ENCODE data around the gene ZNF644. TPM values are rescaled to one million over a fixed set of nuclear protein-coding genes. Genes with fewer than 3 reads are reported as not detected.
"Not testable (repeated sequence)": the region's sequence is repeated elsewhere in the genome, so short reads cannot be mapped to it uniquely, and the experiment has no call there.

Gene ZNF644
- total and polyA plus RNA-seq, 9 donors, result 21.0 to 68.6 (median 56.6) TPM

GRCh38 chr1:91046766-91047165, 24.9 kb upstream of the ZNF644 start:
- Histone ChIP-seq H3K9me3 (no peaks in the 10 kb centered on the region), H3K4me1 (ENCODE audit: insufficient read depth) (no peaks in the 10 kb centered on the region), H3K27me3 (no peaks in the 10 kb centered on the region), H3K36me3 (no peaks in the 10 kb centered on the region), H3K4me3 (no peak overlapping the region), H3K27ac (no peak overlapping the region)
- intact Hi-C loops (cut with DNase I), result no loop called here
- 52 to 67% (median 56%) methylated on average over 2 of the region's 2 CpGs for WGBS, 3 donors
- no peak for DNase-seq
- TF ChIP-seq EP300 (IDR thresholded peaks at IDR 0.05) (no peak), CTCF (IDR thresholded peaks at IDR 0.05) (no peak), POLR2A (IDR thresholded peaks at IDR 0.05) (no peak)

GRCh38 chr1:91045284-91045683, 23.4 kb upstream of the ZNF644 start:
- no peaks in the 10 kb centered on the region for H3K9me3 ChIP-seq
- intact Hi-C loops (cut with DNase I), result no loop called here
- no peak for DNase-seq
- H3K36me3 ChIP-seq, result no peaks in the 10 kb centered on the region
- no peak overlapping the region for H3K27ac ChIP-seq
- TF ChIP-seq POLR2A (IDR thresholded peaks at IDR 0.05), result no peak
- no peak for TF ChIP-seq EP300 (IDR thresholded peaks at IDR 0.05)
- H3K4me3 ChIP-seq, result no peak overlapping the region
- H3K4me1 ChIP-seq (ENCODE audit: insufficient read depth), result no peaks in the 10 kb centered on the region
- no peaks in the 10 kb centered on the region for H3K27me3 ChIP-seq
- WGBS, 3 donors, result 71 to 78% (median 74%) methylated on average over 1 of the region's 1 CpG

- H3K27ac ChIP-seq; intact Hi-C loops (cut with DNase I); H3K27me3 ChIP-seq; DNase-seq; H3K4me1 ChIP-seq (ENCODE audit: insufficient read depth); H3K4me3 ChIP-seq; H3K9me3 ChIP-seq; H3K36me3 ChIP-seq: not testable (repeated sequence)
- WGBS, 3 donors, result 78 to 91% (median 79%) methylated on average over 2 of the region's 2 CpGs
Measured at GRCh38 chr1:91044776-91045175, 22.9 kb upstream of the ZNF644 start.

GRCh38 chr1:91042372-91042771, 20.5 kb upstream of the ZNF644 start:
- DNase-seq; H3K9me3 ChIP-seq; H3K27ac ChIP-seq; intact Hi-C loops (cut with DNase I); H3K27me3 ChIP-seq; H3K4me1 ChIP-seq (ENCODE audit: insufficient read depth); H3K4me3 ChIP-seq; H3K36me3 ChIP-seq: not testable (repeated sequence)
- 63 to 74% (median 64%) methylated on average over 2 of the region's 2 CpGs for WGBS, 3 donors

- Histone ChIP-seq H3K9me3 (no peaks in the 10 kb centered on the region), H3K4me3 (no peak overlapping the region), H3K27ac (no peak overlapping the region), H3K27me3 (no peaks in the 10 kb centered on the region), H3K4me1 (ENCODE audit: insufficient read depth) (no peaks in the 10 kb centered on the region), H3K36me3 (no peaks in the 10 kb centered on the region)
- TF ChIP-seq POLR2A (IDR thresholded peaks at IDR 0.05), result no peak
- no peak for TF ChIP-seq EP300 (IDR thresholded peaks at IDR 0.05)
- no peak for TF ChIP-seq CTCF (IDR thresholded peaks at IDR 0.05)
- WGBS, 3 donors, result 91 to 94% (median 92%) methylated on average over 5 of the region's 5 CpGs
- no peak for DNase-seq
- intact Hi-C loops (cut with DNase I), result no loop called here
Measured at GRCh38 chr1:91038582-91038981, 16.7 kb upstream of the ZNF644 start.

- TF ChIP-seq POLR2A (IDR thresholded peaks at IDR 0.05) (no peak), CTCF (IDR thresholded peaks at IDR 0.05) (no peak), EP300 (IDR thresholded peaks at IDR 0.05) (no peak)
- intact Hi-C loops (cut with DNase I), result no loop called here
- no peaks in the 10 kb centered on the region for H3K9me3 ChIP-seq
- H3K4me1 ChIP-seq (ENCODE audit: insufficient read depth), result no peaks in the 10 kb centered on the region
- H3K36me3 ChIP-seq, result no peaks in the 10 kb centered on the region
- DNase-seq, result no peak
- no peaks in the 10 kb centered on the region for H3K27me3 ChIP-seq
- 64 to 72% (median 65%) methylated on average over 4 of the region's 4 CpGs for WGBS, 3 donors
- no peak overlapping the region for H3K27ac ChIP-seq
- H3K4me3 ChIP-seq, result no peak overlapping the region
Measured at GRCh38 chr1:91036894-91037829, 15.3 kb upstream of the ZNF644 start.
